GM21528 (cell line): Measurements from ENCODE around the gene PRKAG2.
"Not testable (repeated sequence)": the region's sequence is repeated elsewhere in the genome, so short reads cannot be mapped to it uniquely, and the experiment has no call there.

Source experiments
- ATAC-seq: cut with Tn5 transposase; IDR thresholded peaks from one replicate; pipeline ENCODE4 v1.9.1; 2021; ENCODE audit warnings: mild to moderate bottlenecking, moderate library complexity; ENCODE audit not compliant: unreplicated experiment, low FRiP score

PRKAG2 gene

DNA sequence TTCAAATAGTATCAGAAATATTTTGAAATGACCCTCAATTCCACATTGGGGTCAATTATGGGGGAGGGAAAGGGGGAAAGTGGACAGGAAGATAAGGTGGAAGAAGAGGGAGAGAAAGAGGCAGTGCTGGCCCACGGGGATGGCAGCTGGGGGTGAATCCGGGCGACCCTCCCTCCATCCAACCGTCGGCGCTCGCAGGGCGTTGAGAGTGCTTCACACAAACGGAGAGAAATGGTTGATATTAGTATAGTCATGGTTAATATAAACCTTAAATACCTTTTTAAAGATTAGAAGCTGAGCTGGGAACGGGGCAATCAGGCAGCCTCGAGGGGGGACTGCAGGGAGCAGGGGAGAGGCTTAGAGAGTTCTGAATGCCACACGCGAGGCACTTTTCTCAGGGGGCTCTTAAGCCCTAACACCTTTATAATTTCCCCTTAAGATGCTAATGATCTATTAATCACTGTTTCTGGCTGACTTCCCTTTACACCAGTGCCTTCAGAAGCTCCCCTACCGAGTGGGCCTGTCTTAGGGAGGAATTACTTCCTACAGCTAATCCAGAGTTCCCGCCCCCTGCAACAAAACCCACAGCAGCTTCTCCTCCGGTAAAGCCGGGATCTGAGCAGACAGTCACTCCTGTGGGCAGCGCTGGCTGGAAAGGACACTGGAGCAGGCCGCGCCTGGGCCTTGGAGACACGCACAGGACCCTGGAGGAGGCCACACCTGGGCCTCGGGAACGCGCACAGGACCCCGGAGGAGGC lies 39.5 kb downstream of the PRKAG2 start:
- no peak for ATAC-seq

- ATAC-seq: no peak
These were observed 40.0 kb downstream of the PRKAG2 start for GRCh38 chr7:151836927-151837205.

GRCh38 chr7:151836191-151836926 lies 40.6 kb downstream of the PRKAG2 start:
- no peak for ATAC-seq

DNA sequence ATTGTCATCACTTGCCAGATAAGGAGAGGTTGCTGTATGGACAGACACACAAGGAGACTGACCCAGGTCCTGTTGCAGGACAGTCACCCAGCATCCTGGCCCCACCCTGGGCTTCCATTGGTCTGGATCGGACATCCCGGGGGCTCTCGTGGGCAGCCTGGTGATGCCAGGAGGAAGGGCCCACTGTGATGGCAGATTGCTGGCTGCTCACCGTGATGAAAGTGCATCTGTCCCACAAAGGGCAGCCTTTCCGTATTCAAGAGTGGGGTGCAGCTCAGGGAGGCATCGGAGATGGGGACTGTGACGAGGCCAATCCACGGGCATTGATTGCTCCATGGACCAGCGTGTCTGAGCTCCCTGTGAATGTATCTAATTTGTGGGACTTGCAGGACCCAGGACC lies 41.3 kb downstream of the PRKAG2 start:
- no peak for ATAC-seq

DNA sequence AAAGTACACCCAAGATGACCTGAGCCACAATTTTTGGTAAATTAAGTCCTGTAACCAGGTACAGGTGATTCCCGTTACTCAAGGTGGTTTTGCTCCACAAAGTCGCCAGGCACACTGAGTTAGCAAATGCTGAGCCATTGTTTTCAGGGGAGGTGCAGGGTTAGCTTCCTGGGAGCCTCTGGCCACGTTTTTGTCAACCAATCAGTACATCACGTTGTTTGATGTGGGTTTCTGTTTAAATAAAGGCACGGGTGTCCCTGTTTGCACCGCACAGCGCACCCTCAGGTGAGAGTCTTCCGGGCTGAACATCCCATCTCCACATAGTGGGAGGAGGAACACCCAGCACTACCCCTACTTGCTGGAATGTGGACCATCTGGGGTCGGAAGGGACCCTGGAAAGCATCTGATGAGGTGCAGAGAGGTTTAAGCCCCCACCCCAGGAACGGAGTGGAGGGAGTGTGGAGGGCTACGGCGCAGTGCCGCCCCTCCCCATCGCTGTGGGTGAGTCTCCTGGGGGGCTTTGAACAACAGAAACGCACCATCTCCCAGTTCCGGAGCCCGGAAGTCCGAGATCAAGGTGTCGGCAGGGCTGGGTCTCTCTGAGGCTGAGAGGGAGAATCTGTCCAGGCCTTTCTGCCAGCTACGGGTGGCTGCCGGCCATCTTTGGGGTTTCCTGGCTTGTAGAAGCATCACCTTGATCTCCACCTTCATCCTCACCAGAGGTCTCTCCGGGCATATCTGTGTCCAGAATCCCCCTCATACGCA lies 42.5 kb downstream of the PRKAG2 start:
- no peak for ATAC-seq

- no peak for ATAC-seq
These were observed 43.2 kb downstream of the PRKAG2 start for GRCh38 chr7:151833691-151834090.

GRCh38 chr7:151833213-151833651 lies 43.7 kb downstream of the PRKAG2 start:
- no peak for ATAC-seq

GRCh38 chr7:151832656-151833055 lies 44.3 kb downstream of the PRKAG2 start:
- ATAC-seq: no peak

DNA sequence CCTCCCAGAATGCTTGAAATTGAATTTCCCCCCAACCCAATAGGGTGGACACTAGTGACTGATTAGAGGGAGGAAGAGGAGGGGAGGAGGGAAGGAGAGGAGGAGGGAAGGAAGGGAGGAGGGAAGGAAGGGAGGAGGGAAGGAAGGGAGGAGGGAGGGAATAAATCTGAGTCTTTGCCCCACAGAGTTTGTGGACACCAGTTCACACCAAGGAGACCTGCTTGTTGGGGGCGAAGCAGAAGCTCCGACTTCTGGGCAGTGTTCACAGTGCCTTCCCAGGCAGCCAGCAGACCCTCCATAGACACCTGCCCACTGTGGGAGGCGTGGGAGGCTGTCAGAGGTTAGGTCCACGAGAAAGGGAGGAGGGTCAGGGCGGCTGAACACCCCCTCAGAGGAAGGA lies 44.8 kb downstream of the PRKAG2 start:
- ATAC-seq: no peak

GRCh38 chr7:151831606-151832005 lies 45.3 kb downstream of the PRKAG2 start:
- no peak for ATAC-seq

DNA sequence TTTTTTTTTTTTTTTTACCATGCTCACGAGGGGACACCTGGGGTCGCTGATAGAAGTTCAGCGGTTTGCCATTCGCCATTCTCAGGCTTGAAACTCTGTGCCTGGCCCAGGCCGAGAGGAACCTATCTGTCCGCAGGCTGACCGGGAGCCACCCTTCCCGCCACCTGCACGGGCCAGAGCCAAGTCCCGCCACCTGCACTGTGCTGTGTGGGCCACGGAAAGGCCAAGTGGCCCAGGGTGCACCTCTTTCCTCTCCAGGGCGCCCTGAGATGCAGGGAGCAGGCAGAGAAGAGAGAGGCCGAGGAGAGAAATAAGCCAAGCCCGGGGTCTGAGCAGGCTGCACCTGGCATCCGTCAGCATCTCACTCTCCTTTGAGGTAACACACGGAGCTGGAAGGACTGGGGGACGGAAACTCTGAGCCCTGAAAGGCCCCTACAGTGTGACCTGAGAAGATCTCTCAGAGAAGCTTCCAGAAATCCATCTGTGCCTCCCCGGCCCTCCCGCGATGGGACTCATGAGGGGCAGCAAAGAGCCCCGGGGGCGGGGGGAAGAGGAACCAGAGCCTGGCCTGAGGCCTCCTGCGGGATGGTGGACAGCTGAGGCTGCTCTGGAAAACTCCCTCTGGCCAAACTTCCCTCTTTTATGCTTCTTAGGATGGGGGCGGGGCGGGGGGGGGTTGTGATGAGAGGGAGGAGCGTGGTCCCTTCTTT lies 46.6 kb downstream of the PRKAG2 start:
- ATAC-seq: no peak

DNA sequence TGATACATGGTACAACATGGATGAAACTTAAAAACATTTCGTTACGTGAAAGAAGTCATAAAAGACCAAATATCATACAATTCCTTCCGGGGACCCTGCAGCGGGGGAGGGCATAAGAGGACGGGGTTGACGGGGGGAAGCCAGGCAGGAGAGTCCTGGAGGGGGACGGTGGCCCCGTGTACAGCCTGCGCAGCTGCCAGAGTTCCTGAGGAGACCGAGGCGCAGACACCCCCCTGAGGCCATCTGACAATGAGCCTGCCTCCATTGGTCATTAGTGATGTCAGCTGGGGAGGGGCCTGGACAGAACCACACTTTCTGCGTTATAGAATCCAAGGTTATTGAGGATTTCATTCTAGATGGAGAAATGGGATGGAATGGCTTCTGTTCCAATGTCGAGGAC lies 47.2 kb downstream of the PRKAG2 start:
- no peak for ATAC-seq

DNA sequence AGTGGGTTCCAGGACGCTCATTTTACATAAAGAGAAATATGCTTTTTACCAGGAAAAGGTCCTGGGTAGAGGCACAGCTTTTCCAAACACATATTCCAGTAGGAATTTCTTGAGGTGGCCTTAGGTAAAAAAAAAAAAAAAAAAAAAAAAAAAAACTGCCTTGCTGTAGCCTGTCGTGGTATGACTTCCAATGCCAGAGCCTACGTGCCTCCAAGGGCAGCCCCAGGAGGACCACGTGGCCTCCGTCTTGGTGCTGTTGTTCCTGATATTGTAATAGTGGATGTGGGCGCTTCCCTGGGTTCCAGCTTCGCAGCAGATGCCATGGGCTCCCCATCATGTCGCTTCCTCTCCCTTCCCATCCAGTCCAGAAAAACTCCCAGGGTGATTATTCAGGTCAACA lies 49.3 kb downstream of the PRKAG2 start:
- no peak for ATAC-seq

DNA sequence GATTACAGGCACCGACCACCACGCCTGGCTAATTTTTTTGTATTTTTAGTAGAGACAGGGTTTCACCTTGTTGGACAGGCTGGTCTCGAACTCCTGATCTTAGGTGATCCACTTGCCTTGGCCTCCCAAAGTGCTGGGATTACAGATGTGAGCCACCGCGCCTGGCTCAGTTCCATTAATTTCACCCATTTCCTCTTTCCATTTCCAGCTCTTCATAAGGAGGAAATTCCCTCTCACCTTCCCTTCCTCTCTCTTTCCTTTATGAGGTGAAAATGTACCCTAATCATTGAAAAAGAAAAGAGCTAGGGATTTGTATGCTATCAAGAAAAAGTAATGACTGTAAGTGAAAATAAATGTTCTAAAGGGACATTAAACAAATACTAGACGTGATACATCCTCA lies 50.6 kb downstream of the PRKAG2 start:
- ATAC-seq: not testable (repeated sequence)

DNA sequence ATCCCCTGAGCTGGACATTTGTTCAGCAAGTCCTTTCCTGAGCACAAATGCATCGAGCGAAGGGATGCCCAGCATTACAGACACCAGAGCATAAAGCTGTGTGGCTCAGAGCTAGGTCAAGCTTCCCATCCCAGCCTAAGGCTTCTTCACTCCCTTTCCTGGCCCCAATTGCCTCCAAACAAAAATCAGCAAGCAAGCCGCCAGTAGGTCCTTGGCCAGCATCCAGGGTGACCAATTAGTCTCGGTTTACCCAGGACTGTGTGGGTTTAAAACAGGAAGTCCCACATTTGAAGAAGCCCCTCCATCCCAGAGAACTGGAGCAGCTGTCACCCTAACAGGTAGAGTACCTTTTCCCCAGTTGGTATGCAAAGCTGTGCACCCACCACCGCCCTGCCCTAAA lies 51.2 kb downstream of the PRKAG2 start:
- ATAC-seq: no peak

DNA sequence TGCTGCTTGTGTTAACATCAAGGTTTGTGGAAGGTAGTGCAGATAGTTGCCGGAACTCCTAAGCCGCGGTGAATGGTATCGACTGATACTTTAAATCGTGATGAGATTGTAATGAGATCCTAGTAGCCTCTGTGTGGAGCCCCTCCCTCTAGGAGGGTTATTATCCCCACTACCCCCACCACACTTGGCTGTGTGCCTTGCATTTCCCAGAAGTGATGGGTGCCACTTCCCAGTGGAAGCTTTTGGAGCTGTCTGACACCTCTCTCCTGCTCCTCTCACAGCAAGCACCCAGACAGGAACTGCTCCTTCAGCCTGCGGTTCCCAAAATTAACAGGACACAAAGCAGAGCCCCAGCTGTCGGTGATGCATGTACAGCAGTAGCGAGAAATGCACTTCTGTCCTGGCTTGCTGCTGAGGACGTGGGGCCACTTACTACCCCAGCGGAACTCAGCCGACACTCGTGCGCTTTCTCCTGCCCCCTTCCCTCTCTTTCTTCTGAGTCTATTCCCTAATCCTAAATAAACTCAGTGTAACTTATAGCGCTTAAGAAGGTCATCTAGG lies 52.5 kb downstream of the PRKAG2 start:
- ATAC-seq: no peak

- no peak for ATAC-seq
These were observed 53.1 kb downstream of the PRKAG2 start for GRCh38 chr7:151823566-151824372.

- no peak for ATAC-seq
These were observed 54.3 kb downstream of the PRKAG2 start for GRCh38 chr7:151822541-151823181.

DNA sequence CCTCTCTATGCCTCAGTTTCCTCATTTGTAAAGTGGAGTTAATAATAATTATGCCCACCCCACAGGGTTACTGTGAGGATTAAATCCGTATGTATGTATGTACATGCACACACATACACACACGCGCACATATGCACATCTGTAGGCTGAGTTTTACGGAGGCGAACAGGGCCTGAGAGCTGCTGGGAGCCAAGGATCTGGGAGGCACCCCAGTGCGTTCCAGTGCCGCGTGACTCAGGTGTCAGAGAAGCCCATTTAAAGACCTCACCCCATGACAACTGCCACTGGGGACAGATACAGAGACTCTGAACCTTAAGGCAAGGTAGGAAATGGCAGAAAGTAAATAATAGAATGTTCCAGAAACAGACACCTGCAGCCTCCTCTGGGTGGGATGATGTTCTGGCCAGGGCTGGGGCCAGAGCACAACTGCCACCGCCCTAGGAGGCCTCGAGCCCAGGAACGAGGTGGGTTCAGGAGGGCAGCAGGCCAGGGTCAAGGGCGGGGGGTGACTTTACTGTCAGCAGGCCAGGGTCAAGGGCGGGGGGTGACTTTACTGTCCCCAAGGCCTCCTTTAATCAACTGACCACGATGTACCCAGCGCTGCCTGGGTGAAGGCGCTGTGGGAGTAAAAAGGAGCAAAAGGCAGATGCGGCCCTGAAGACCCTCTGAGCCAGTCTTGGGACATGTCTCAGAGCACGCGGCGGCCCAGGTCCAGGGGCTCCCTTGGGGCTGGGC lies 54.9 kb downstream of the PRKAG2 start:
- no peak for ATAC-seq
